ENCODE results near the gene GPRC6A.
"Not testable (repeated sequence)": the region's sequence is repeated elsewhere in the genome, so short reads cannot be mapped to it uniquely, and the experiment has no call there.

GPRC6A gene, protein sequence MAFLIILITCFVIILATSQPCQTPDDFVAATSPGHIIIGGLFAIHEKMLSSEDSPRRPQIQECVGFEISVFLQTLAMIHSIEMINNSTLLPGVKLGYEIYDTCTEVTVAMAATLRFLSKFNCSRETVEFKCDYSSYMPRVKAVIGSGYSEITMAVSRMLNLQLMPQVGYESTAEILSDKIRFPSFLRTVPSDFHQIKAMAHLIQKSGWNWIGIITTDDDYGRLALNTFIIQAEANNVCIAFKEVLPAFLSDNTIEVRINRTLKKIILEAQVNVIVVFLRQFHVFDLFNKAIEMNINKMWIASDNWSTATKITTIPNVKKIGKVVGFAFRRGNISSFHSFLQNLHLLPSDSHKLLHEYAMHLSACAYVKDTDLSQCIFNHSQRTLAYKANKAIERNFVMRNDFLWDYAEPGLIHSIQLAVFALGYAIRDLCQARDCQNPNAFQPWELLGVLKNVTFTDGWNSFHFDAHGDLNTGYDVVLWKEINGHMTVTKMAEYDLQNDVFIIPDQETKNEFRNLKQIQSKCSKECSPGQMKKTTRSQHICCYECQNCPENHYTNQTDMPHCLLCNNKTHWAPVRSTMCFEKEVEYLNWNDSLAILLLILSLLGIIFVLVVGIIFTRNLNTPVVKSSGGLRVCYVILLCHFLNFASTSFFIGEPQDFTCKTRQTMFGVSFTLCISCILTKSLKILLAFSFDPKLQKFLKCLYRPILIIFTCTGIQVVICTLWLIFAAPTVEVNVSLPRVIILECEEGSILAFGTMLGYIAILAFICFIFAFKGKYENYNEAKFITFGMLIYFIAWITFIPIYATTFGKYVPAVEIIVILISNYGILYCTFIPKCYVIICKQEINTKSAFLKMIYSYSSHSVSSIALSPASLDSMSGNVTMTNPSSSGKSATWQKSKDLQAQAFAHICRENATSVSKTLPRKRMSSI

DNA sequence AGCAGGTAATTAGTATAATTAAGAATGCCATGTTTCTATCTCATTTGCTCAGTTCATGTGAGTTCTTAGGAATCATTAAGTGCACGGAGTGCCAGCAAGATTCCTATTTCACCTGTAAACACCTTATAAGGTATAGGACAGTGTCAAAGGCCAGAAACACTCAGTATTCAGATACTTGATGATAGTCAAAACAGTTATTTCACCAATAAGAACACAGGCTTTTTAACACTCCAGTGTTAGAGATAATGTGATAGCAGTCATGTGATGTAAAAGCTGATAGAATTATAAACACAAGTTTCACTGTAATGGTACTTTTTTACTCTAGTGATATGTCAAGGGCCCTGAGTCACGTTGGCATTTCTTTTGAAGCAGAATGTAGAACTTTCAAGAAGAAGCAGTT, at the start of gene GPRC6A:
Gene GPRC6A, minus strand, starts transcription at position 101 of the 400 bp plus-strand sequence. Its CDS starts 70 bp downstream, at position 31.
- peaks cover under 1% of the 10 kb centered on the region for H3K9me3 Mint-ChIP-seq
- no peak within 1 kb of the TSS for H3K27ac Mint-ChIP-seq
- H3K4me3 Mint-ChIP-seq, result no peak within 1 kb of the TSS
- no peaks in the 10 kb centered on the region for H3K4me1 Mint-ChIP-seq (ENCODE audit: low read depth)
- H3K27me3 Mint-ChIP-seq, result no peaks in the 10 kb centered on the region
- DNase-seq, result no peak
- H3K36me3 Mint-ChIP-seq (ENCODE audit: low read depth), result no peaks in the 10 kb centered on the region

DNA sequence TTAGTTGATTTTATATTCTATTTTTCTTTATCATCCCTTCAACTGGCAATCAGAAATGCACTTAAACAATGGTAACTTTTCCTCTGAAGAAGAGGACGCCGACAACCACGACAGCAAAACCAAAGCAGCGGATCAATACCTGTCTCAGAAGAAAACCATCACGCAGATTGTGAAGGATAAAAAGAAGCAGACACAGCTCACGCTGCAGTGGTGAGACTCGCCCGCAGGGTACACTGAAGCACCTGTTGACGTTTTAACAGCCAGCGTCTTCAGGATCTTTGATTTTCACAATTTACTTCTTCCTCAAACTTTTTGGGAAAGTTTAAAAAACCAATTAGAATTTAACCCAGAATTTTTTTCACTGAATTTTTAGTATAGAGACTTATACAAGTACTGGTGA, 48.9 kb upstream of the GPRC6A start:
- Mint-ChIP-seq H3K4me3 (no peak overlapping the region), H3K4me1 (ENCODE audit: low read depth) (peaks cover 10% of the 10 kb centered on the region), H3K9me3 (no peaks in the 10 kb centered on the region), H3K27ac (no peak overlapping the region), H3K36me3 (ENCODE audit: low read depth) (no peaks in the 10 kb centered on the region), H3K27me3 (peaks cover 39% of the 10 kb centered on the region)
- DNase-seq, result no peak

DNA sequence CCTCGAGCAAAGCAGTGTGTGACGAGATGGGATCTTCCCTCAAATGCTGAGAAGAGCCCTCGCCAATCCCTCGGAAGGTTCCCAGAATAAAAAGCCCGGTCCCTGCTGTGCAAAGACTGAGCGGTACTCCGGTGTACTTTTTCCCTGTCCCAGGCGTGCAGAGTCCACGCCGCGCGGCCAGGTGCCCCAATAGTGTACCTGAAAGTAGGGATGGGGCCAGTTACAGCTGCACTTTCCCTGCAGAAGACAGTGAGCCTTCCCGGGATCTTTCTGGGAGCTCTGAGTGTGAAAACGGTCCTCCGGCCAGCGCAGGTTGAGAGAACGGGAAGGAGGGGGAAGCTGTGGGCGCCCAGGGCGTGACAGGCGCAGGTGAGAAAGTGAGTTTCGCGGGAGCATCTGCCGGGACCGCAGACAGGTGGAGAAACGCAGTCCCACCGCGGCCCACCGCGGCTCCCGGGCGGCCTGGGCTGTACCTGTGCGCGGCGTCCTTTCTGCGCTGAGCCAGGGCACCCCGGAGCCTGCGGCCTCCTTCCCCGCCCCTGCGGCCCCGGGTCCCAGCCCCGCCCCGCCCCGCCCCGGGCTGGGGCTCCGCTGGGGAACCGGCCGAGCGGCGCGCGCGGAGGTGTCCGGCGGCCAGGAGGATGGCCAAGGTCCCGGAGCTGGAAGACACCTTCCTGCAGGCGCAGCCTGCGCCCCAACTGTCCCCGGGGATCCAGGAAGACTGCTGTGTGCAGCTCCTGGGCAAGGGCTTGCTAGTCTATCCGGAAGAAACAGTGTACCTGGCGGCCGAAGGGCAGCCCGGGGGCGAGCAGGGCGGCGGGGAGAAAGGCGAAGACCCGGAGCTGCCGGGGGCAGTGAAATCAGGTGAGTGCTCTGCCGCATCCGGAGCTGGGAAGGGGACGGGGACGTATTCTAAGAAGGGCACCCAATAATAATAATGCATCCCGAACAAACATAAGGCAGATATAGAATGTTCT, 48.0 kb upstream of the GPRC6A start, which contains the start of gene RFX6:
Gene RFX6, plus strand, starts transcription at position 608 of the 977 bp plus-strand sequence. Its CDS starts 34 bp downstream, at position 642.
- peaks cover 3% of the 10 kb centered on the region for H3K9me3 Mint-ChIP-seq
- H3K27ac Mint-ChIP-seq, result no peak within 1 kb of the TSS
- DNase-seq, result no peak
- H3K36me3 Mint-ChIP-seq (ENCODE audit: low read depth), result no peaks in the 10 kb centered on the region
- H3K27me3 Mint-ChIP-seq, result peaks cover 45% of the 10 kb centered on the region
- H3K4me1 Mint-ChIP-seq (ENCODE audit: low read depth), result peaks cover 10% of the 10 kb centered on the region
- H3K4me3 Mint-ChIP-seq, result peak within 1 kb of the TSS; percentile 55

GRCh38 chr6:116876107-116876506, 47.2 kb upstream of the GPRC6A start:
- Mint-ChIP-seq H3K27ac (no peak overlapping the region), H3K4me1 (ENCODE audit: low read depth) (peaks cover 10% of the 10 kb centered on the region), H3K36me3 (ENCODE audit: low read depth) (no peaks in the 10 kb centered on the region), H3K27me3 (peaks cover 45% of the 10 kb centered on the region), H3K9me3 (peaks cover 3% of the 10 kb centered on the region), H3K4me3 (no peak overlapping the region)
- DNase-seq, result no peak

- H3K9me3 Mint-ChIP-seq, result peaks cover 3% of the 10 kb centered on the region
- H3K27ac Mint-ChIP-seq, result no peak overlapping the region
- no peak for DNase-seq
- H3K4me3 Mint-ChIP-seq, result no peak overlapping the region
- no peaks in the 10 kb centered on the region for H3K36me3 Mint-ChIP-seq (ENCODE audit: low read depth)
- peaks cover 44% of the 10 kb centered on the region for H3K27me3 Mint-ChIP-seq
- H3K4me1 Mint-ChIP-seq (ENCODE audit: low read depth), result peaks cover 10% of the 10 kb centered on the region
Observed at GRCh38 chr6:116872771-116873170, 43.9 kb upstream of the GPRC6A start.

DNA sequence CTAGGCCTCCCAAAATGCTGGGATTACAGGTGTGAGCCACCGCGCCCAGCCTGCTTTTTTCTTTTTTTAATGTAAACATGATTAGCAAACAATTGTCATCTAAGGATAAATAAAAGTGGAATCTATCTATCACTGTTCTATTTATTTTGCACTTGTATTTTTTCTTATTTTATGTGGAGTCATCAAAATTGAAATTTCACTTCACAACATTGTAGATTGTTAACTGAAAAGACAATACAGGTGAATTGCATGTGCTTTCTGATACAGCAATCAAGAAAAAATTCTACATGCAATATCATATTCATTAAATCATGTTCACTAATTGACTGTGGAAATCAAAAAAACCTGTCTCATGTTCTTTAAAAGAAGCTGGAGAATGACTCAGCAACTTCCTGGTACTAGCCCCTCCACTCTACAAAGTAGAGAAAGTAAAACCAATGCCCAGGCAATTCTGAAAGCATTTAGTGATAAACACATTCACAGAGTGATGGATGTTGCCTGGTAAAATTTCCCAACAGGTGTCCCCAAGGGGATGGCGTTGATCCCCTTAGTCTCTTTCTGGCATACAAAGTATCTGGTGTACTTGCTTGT, 37.5 kb upstream of the GPRC6A start:
- H3K4me1 Mint-ChIP-seq (ENCODE audit: low read depth), result no peaks in the 10 kb centered on the region
- H3K36me3 Mint-ChIP-seq (ENCODE audit: low read depth), result no peaks in the 10 kb centered on the region
- H3K9me3 Mint-ChIP-seq, result peaks cover 2% of the 10 kb centered on the region
- DNase-seq, result no peak
- no peak overlapping the region for H3K4me3 Mint-ChIP-seq
- peaks cover 4% of the 10 kb centered on the region for H3K27me3 Mint-ChIP-seq
- no peak overlapping the region for H3K27ac Mint-ChIP-seq

DNA sequence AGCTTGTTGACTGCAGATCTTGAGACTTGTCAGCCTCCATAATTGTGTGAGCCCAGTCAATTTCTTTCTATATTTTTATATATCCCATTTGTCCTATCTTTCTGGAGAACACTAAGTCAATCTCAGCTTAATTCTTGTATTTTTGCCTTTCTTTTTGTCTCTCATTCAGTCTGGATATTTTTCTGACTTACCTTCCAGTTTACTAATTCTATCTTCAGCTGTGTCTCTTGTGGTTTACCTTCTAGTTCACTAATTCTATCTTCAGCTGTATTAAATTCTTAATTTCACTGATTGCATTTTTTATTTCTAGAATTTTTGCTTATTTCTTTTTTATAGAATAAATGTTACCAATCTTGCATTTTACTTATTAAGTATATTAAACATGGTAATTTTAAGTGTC, 30.4 kb upstream of the GPRC6A start:
- DNase-seq, result no peak
- Mint-ChIP-seq H3K27ac (no peak overlapping the region), H3K36me3 (ENCODE audit: low read depth) (no peaks in the 10 kb centered on the region), H3K4me1 (ENCODE audit: low read depth) (no peaks in the 10 kb centered on the region), H3K27me3 (no peaks in the 10 kb centered on the region), H3K4me3 (no peak overlapping the region), H3K9me3 (peaks cover 17% of the 10 kb centered on the region)

GRCh38 chr6:116858060-116858459, 29.2 kb upstream of the GPRC6A start:
- H3K27me3 Mint-ChIP-seq, result no peaks in the 10 kb centered on the region
- no peaks in the 10 kb centered on the region for H3K36me3 Mint-ChIP-seq (ENCODE audit: low read depth)
- peaks cover 23% of the 10 kb centered on the region for H3K9me3 Mint-ChIP-seq
- no peak overlapping the region for H3K4me3 Mint-ChIP-seq
- H3K27ac Mint-ChIP-seq, result no peak overlapping the region
- DNase-seq, result no peak
- no peaks in the 10 kb centered on the region for H3K4me1 Mint-ChIP-seq (ENCODE audit: low read depth)

DNA sequence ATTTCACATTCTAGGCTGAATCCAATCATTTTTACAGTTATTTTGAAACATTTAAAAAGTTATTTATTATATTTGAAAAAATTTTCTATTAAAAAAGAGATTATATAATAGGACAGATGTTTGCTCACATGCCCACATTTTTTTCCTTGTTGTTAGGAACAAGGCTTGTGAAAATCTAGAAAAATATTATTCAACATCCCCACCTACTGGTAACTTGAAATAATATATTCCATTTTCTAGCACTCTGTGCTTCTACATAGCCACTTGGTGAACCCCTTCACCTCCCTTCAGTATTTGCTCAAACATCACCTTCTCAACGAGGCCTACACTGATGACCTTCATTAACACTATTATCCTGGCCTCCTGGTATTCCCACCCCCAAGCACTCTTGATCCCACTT, 18.3 kb upstream of the GPRC6A start:
- Mint-ChIP-seq H3K27me3 (peaks cover 8% of the 10 kb centered on the region), H3K4me3 (no peak overlapping the region), H3K27ac (no peak overlapping the region), H3K9me3 (no peaks in the 10 kb centered on the region), H3K36me3 (ENCODE audit: low read depth) (no peaks in the 10 kb centered on the region), H3K4me1 (ENCODE audit: low read depth) (no peaks in the 10 kb centered on the region)
- no peak for DNase-seq

DNA sequence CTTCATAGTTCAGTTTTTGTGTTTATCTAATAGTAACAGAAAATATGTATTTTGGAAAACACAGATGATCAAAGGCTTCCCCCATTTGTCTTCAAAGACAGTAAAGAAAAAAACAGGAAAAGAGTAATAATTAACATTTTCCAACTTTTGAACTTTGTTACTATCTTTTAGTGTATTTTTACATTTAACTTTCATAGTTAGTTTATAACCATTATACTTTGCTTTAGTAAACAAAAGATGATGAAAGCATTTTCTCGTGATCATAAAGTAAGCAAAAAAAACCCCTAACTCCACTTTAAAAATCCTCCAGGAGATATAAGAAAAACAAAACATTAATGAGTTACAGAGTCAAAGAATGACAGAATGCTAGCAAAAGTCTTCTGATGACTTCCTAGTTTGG, 13.6 kb upstream of the GPRC6A start:
- Mint-ChIP-seq H3K4me3 (no peak overlapping the region), H3K27ac (no peak overlapping the region)

GRCh38 chr6:116840091-116840490, 11.2 kb upstream of the GPRC6A start:
- Mint-ChIP-seq H3K9me3 (no peaks in the 10 kb centered on the region), H3K4me3 (no peak overlapping the region), H3K27ac (no peak overlapping the region), H3K4me1 (ENCODE audit: low read depth) (no peaks in the 10 kb centered on the region), H3K27me3 (peaks cover 2% of the 10 kb centered on the region), H3K36me3 (ENCODE audit: low read depth) (no peaks in the 10 kb centered on the region)
- DNase-seq, result no peak

More for the DNA sequence above, 13.6 kb upstream of the GPRC6A start:
- DNase-seq, result no peak
- Mint-ChIP-seq H3K36me3 (ENCODE audit: low read depth) (no peaks in the 10 kb centered on the region), H3K27me3 (peaks cover 2% of the 10 kb centered on the region), H3K9me3 (no peaks in the 10 kb centered on the region), H3K4me1 (ENCODE audit: low read depth) (no peaks in the 10 kb centered on the region)

GRCh38 chr6:116836606-116837342, 7.9 kb upstream of the GPRC6A start:
- H3K36me3 Mint-ChIP-seq (ENCODE audit: low read depth), result no peaks in the 10 kb centered on the region
- no peaks in the 10 kb centered on the region for H3K4me1 Mint-ChIP-seq (ENCODE audit: low read depth)
- H3K4me3 Mint-ChIP-seq, result no peak overlapping the region
- DNase-seq, result no peak
- no peak overlapping the region for H3K27ac Mint-ChIP-seq
- no peaks in the 10 kb centered on the region for H3K27me3 Mint-ChIP-seq
- no peaks in the 10 kb centered on the region for H3K9me3 Mint-ChIP-seq

DNA sequence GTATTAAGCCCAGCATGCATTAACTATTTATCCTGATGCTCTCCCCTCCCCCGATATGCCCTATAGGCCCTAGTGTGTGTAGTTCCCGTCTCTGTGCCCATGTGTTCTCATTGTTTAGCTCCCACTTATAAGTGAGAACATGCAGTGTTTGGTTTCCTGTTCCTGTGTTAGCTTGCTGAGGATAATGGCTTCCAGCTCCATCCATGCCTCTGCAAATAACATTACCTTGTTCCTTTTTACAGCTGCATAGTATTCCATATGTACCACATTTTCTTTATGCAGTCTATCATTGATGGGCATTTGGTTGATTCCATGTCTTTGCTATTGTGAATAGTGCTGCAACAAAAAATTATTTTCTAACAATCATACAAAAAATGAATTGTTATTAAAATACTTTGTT, 5.6 kb upstream of the GPRC6A start:
- H3K9me3 Mint-ChIP-seq; H3K27ac Mint-ChIP-seq; DNase-seq; H3K4me1 Mint-ChIP-seq (ENCODE audit: low read depth); H3K4me3 Mint-ChIP-seq; H3K27me3 Mint-ChIP-seq; H3K36me3 Mint-ChIP-seq (ENCODE audit: low read depth): not testable (repeated sequence)
